ENCODE data around the gene WBP1L. TPM values are rescaled to one million over a fixed set of nuclear protein-coding genes. Genes with fewer than 3 reads are reported as not detected.
"Not testable (repeated sequence)": the region's sequence is repeated elsewhere in the genome, so short reads cannot be mapped to it uniquely, and the experiment has no call there.

WBP1L gene
- total RNA-seq, 1 donor from 2014 or later, result 15.5 TPM

DNA sequence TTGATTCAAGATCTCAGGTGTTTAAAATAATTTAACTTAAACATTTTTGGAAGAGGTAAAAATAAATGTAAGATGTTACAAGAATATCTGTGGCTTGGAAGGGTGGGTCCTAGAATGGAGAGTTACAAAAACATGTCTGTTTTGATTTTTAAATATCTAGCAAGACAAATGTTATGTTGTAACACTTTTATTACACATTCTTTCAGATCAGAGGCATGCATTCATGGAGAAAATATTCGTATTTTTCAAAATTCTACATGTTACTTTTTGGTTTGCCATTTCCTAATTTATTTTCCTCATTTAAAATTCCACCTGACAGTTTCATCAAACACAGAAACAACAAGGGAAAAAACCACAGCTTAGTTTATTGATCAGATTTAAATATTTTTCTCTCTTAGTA lies 10.0 kb downstream of the WBP1L start:
- FAIRE-seq (no peak), DNase-seq (ENCODE audit: low spot score in 2 of 2) (no peak)

GRCh38 chr10:102757323-102757722 lies 13.6 kb downstream of the WBP1L start:
- FAIRE-seq, result no peak
- DNase-seq (ENCODE audit: low spot score in 2 of 2), result no peak

DNA sequence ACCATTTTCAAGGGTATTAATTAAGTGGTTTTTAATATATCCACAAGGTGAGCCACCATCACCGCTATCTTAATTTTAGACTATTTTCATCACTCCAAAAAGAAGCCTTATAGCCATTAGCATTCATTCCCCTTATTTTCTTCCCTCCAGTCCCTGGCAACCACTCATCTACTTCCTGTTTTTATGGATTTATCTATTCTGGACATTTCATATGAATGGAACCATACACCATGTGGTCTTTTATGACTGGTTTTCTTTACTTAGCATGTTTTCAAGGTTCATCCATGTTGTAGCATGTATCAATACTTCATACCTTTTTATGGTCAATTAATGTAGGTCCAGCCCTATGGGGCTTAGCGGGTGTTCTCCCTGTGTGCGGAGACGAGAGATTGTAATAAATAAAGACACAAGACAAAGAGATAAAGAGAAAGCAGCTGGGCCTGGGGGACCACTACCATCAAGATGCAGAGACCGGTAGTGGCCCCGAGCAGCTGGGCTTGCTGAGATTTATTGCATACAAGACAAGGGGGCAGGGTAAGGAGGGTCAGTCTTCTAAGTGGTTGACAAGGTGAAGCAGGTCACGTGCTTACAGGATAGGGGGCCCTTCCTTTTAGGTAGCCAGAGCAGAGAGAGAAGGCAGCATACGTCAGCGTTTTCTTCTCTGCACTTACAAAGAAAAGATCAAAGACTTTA lies 14.6 kb downstream of the WBP1L start:
- no peak for FAIRE-seq
- no peak for DNase-seq (ENCODE audit: low spot score in 2 of 2)

GRCh38 chr10:102758933-102759262 lies 15.2 kb downstream of the WBP1L start:
- DNase-seq (ENCODE audit: low spot score in 2 of 2); FAIRE-seq: not testable (repeated sequence)

DNA sequence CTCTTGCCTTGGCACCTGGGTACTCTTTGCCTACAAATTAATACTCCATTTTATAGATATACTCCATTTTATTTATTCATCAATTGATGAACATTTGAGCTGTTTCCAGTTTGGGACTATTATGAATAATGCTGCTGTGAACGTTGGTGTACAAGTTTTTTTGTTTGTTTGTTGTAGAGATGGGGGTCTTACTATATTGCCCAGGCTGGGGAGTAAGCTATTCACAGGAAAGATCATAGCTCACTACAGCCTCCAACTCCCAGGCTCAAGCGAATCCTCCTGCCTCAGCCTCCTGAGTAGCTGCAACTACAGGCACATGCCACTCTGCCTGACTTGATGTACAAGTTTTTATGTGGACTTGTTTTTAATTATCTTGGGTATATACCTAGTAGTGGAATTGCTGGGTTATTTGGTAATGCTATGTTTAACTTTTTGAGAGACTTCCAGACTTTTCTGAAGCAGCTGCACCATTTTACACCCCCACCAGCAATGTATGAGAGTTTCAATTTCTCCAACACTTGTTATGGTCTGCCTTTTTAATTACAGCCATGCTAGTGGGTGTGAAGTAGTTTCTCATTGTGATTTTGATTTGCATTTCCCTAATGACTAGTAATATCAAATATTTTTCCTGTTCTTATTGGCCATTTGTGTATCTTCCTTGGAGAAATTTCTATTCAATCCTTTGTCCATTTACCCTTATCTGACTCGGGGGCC lies 15.9 kb downstream of the WBP1L start:
- no peak for DNase-seq (ENCODE audit: low spot score in 2 of 2)
- no peak for FAIRE-seq

GRCh38 chr10:102761981-102762380 lies 18.2 kb downstream of the WBP1L start:
- no peak for DNase-seq (ENCODE audit: low spot score in 2 of 2)
- FAIRE-seq, result no peak

- DNase-seq (ENCODE audit: low spot score in 2 of 2), result no peak
- no peak for FAIRE-seq
These were observed 18.8 kb downstream of the WBP1L start for GRCh38 chr10:102762401-102763015.

DNA sequence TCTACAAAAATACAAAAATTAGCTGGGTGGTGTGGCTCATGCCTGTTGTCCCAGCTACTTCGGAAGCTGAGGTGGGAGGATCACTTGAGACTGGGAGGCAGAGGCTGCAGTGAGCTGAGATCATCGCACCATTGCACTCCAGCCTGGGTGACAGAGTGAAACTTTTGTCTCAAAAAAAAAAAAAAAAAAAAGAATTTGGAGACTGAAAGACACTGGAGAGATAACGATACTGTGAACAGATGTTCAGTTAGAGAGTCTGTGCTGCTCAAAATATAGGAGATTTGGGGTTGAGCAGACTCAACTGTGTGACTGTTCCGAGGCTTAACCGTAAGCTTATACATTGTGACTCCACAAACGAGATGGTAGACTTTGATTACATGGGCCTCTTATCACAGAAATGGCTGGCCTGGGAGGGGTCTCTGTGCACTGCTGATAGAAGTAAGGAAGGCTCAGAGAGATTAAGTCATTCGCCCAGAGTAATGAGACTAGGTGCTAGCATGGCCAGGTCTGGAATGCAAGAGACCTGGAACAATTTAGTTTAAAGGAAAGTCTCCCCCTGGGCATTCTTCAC lies 19.4 kb downstream of the WBP1L start:
- no peak for FAIRE-seq

GRCh38 chr10:102764470-102765161 lies 20.9 kb downstream of the WBP1L start:
- DNase-seq (ENCODE audit: low spot score in 2 of 2) (no peak), FAIRE-seq (no peak)

More for the DNA sequence above, 19.4 kb downstream of the WBP1L start:
- no peak for DNase-seq (ENCODE audit: low spot score in 2 of 2)

- no peak for FAIRE-seq
- DNase-seq (ENCODE audit: low spot score in 2 of 2), result no peak
These were observed 21.6 kb downstream of the WBP1L start for GRCh38 chr10:102765336-102765735.

DNA sequence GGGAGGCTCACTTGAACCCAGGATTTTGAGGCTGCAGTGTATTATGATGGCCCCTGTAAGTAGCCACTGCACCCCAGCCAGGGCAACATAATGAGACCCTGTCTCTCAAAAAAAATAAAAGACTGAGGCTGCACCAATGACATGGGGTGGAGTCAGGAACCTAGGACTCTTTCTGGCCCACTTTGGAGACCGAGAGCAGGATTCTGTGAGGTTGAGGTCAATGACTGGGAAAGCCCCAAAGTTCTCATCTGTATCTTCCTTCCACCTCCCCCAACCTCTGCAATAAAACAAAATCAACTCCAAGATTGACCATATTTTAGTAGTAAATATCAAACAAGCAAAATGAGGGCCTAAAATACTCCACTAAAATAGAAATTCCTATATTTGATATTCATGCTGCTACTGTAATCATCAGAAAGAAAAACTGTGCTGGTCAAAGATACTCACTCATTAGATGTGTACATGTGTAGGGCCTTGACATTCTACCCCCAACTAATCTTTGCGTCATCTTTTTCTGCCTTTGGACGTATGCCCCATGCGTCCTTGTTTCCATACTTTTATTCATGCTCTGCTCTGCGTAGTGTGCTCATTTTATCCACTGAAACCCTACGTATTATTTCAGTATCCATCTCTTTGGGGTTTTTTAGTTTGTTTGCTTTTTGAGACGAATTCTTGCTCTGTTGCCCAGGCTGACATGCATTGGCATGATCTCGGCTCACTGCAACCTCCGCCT lies 23.8 kb downstream of the WBP1L start:
- no peak for DNase-seq (ENCODE audit: low spot score in 2 of 2)
- FAIRE-seq, result no peak

GRCh38 chr10:102769375-102770107 lies 25.8 kb downstream of the WBP1L start:
- no peak for FAIRE-seq
- no peak for DNase-seq (ENCODE audit: low spot score in 2 of 2)

DNA sequence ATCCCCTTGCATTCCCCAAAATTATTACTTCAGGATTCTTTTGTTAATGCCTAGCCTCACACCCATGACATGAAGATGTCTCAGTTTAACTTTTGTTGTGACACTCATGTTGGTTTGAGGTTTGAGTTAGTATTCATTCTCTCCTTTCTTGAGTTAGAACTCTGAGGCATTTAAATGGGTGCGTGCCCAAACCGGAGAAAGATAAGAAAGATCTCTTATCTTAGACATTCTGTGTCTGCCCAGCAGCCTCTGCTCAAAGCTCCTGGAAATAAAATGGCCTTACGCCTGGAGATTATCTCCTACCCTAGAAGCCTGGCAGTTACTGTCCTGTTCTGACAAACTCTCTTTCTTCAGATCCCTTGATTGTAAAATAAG lies 26.3 kb downstream of the WBP1L start:
- FAIRE-seq, result no peak
- no peak for DNase-seq (ENCODE audit: low spot score in 2 of 2)

GRCh38 chr10:102770792-102771191 lies 27.0 kb downstream of the WBP1L start:
- no peak for FAIRE-seq
- DNase-seq (ENCODE audit: low spot score in 2 of 2), result no peak

- DNase-seq (ENCODE audit: low spot score in 2 of 2) (no peak), FAIRE-seq (no peak)
These were observed 29.6 kb downstream of the WBP1L start for GRCh38 chr10:102773320-102773719.

- FAIRE-seq (no peak), DNase-seq (ENCODE audit: low spot score in 2 of 2) (no peak)
These were observed 30.2 kb downstream of the WBP1L start for GRCh38 chr10:102773986-102774385.

DNA sequence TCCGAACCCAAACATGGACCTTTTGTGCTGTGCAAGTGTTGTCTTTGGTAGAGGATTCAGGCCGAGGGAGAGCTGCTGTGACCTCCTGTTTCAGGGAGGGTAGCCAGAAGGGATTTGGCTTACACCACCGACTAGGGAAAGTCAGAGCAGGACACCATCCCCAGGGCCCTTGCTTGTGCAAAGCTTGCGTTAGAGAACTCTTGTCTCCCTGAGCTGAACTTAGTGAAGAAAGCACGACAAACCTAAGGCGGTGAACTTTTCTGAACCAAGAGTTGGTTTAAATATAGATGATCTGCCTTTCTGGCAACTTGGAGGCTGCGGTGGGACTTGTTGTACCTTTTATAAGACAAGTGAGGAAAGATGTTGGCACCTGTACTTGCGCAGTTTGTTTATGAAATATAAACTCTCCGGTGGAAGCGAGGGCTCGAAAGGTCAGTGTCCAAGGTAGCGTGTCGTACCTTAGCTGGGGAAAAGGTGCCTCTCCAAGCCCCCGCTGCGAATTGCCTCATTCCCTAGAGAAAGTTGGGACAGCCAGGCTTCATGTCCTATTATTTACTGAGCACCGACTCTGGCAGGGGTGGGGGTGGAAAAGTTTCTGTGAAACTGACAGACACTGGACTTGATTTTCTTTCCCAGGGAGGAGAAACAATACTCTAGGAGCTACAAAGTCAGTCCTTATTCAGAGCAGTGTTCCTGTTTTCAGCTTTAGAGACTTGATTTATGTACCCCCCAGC lies 31.6 kb downstream of the WBP1L start:
- FAIRE-seq, result no peak
- DNase-seq (ENCODE audit: low spot score in 2 of 2), result no peak

DNA sequence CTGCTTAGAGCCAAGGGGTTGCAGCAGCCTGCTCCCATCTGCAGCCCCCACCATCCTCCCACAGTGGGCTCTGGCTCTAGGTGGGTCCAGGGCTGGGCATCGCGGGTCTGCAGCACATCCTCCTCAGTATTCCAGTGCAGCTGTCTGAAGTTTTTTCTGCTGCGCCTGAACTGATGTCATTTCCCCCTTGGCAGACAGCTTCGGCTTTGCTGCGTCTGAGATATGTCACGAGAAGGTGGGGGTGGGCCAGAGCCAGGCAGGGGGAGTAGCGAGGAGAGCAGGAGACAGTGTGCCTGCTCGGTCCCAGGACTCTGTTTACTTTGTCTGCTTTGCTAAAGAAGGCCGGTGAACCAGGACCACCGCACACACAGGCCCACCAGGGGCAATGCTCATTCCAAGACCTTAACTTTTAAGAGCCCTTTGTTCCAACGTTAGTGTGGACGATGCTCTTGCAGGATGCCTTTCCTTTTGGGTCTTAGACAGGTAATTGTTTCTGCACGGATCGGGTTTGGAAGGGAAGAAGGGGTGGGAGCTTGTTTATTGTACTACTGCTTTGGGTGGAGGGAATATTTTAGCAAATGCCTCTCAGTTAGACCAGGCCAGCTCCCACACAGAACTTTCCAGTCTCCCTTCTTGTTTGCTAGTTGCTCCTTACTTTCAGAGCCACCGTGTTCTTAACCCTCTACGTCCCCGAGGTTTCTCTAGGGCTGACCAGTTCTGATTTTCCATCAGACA lies 32.4 kb downstream of the WBP1L start:
- FAIRE-seq (no peak), DNase-seq (ENCODE audit: low spot score in 2 of 2) (no peak)

Data from frontal cortex (tissue), 4 donors.